Lower lobe of right lung (tissue), 2 donors: ENCODE data around the gene CASTOR1. TPM values are rescaled to one million over a fixed set of nuclear protein-coding genes. Genes with fewer than 3 reads are reported as not detected.

Experiments used
- ATAC-seq, 2 donors: fragments of 200-7000 bp; cut with Tn5 transposase; one replicate each; pipeline ENCODE4 v1.9.1; 2020 to 2022; ENCODE audit warnings: mild to moderate bottlenecking in 2 of 2, moderate library complexity in 2 of 2
- DNase-seq: peaks from one replicate; pipeline ENCODE4 v3.0.0-alpha.2; 2020
- H3K27ac ChIP-seq: fragments of 200-600 bp; one replicate; pipeline ENCODE4 v1.8.0; 2022
- H3K27me3 ChIP-seq: fragments of 200-600 bp; one replicate; pipeline ENCODE4 v1.8.0; 2022; ENCODE audit warnings: low read depth
- H3K36me3 ChIP-seq: fragments of 200-600 bp; one replicate; pipeline ENCODE4 v1.8.0; 2022; ENCODE audit warnings: mild to moderate bottlenecking
- H3K4me1 ChIP-seq: fragments of 200-600 bp; one replicate; pipeline ENCODE4 v1.8.0; 2022
- H3K4me3 ChIP-seq: fragments of 200-600 bp; one replicate; pipeline ENCODE4 v1.8.0; 2022; ENCODE audit warnings: mild to moderate bottlenecking
- H3K9me3 ChIP-seq: fragments of 200-600 bp; one replicate; pipeline ENCODE4 v1.8.0; 2022
- intact Hi-C: fragments of 100-400 bp; cut with DNase I; formaldehyde crosslinking; loops from one replicate; pipeline ENCODE4 v1.11.0; 2022
- total RNA-seq: library from RNA; stranded (reverse); fragmentation: NEBNext Ultra II Directional; extraction: Animal tissue kit (Norgen Biotek cat#: 25700); gene quantifications from one replicate; pipeline ENCODE4 v1.2.1, GENCODE V29; 2021
- TF ChIP-seq, protein P1 (sequence below): fragments of 200-600 bp; IDR thresholded peaks from one replicate; pipeline ENCODE4 v1.8.0; 2022; ENCODE audit warnings: antibody characterized with exemption, mild to moderate bottlenecking
- donor health status: DM: no; HTN: yes; CAD: no; lungs with severe emphysema.

CASTOR1 gene
- total RNA-seq, 1 donor from 2014 or later, result 16.2 TPM

GRCh38 chr22:30328466-30329049 is 39.3 kb upstream of the CASTOR1 start:
- intact Hi-C loops, result no loop called here
- no peaks in the 10 kb centered on the region for H3K27me3 ChIP-seq
- H3K4me3 ChIP-seq, result no peak overlapping the region
- H3K36me3 ChIP-seq, result peaks cover 37% of the 10 kb centered on the region
- H3K4me1 ChIP-seq, result peaks cover 37% of the 10 kb centered on the region
- DNase-seq, result no peak
- H3K27ac ChIP-seq, result no peak overlapping the region
- TF ChIP-seq, protein P1, sequence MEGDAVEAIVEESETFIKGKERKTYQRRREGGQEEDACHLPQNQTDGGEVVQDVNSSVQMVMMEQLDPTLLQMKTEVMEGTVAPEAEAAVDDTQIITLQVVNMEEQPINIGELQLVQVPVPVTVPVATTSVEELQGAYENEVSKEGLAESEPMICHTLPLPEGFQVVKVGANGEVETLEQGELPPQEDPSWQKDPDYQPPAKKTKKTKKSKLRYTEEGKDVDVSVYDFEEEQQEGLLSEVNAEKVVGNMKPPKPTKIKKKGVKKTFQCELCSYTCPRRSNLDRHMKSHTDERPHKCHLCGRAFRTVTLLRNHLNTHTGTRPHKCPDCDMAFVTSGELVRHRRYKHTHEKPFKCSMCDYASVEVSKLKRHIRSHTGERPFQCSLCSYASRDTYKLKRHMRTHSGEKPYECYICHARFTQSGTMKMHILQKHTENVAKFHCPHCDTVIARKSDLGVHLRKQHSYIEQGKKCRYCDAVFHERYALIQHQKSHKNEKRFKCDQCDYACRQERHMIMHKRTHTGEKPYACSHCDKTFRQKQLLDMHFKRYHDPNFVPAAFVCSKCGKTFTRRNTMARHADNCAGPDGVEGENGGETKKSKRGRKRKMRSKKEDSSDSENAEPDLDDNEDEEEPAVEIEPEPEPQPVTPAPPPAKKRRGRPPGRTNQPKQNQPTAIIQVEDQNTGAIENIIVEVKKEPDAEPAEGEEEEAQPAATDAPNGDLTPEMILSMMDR, result no peak
- no peak for ATAC-seq
- no peaks in the 10 kb centered on the region for H3K9me3 ChIP-seq

DNA sequence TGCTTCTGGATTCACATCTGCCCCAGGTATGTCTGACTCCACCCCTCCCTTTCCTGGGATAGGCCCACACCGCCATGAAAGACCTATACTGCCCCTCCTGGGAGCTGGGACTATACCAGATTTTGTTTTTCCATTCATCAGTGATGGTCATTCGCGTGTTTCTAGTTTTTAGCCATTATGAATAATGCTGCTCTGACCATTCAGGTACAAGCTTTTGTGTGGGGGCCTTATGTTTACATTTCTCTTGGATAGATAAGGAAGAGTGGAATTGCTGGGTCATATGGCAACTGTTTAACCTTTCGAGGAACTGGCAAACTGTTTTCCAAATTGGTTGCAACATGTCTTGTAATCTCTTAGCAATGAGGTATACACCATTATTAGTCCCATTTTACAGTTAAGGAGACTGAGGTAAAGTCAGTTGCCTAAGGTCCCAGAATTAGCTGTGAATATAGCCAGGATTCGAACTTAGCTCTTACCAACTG is 38.6 kb upstream of the CASTOR1 start:
- no peaks in the 10 kb centered on the region for H3K9me3 ChIP-seq
- TF ChIP-seq, protein P1, result no peak
- DNase-seq (no peak), ATAC-seq (peak in 1 of 2 donors; percentile 52)
- H3K27me3 ChIP-seq, result no peaks in the 10 kb centered on the region
- peak overlapping the region; percentile 90 for H3K27ac ChIP-seq
- H3K4me1 ChIP-seq, result peaks cover 43% of the 10 kb centered on the region
- H3K36me3 ChIP-seq, result peaks cover 30% of the 10 kb centered on the region
- H3K4me3 ChIP-seq, result no peak overlapping the region
- intact Hi-C loops, result no loop called here

DNA sequence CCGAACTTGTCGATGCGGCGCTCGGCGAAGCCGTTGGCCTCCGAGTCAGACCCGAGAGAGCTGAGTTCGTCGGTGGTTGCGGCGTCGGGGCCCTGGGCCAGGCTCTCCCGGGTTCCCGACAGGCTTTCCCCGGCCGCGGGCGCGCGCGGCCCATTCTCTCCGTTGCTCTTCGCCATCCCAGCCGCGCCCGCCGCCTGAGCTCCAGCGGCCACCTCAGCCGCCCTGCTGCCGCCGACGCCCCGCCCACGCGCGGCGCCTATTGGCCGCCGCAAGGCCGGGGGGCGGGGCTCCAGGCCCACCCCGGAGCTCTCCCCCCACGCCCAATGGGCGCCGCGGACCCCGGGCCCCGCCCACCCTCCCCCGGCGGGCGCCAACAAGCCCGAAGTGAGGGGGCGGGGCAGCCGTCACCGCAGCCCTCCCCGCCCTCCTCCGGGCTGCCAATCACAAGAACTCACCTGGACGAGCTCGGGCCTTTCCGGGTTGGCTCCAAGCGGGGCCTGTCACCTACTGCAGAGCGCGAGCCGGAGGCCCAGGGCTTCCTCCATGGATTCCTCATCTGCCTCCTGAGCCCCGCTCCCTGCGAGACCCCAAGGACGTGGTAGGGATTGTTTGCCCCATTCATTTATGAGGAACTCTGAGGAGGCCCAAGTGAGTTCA is 37.5 kb upstream of the CASTOR1 start, which contains the start of gene TBC1D10A:
Gene TBC1D10A, minus strand, starts transcription at position 236 of the 657 bp plus-strand sequence. Its CDS starts 60 bp downstream, at position 176.
- H3K9me3 ChIP-seq, result no peaks in the 10 kb centered on the region
- peak within 1 kb of the TSS; percentile 87 for H3K4me3 ChIP-seq
- H3K27me3 ChIP-seq, result no peaks in the 10 kb centered on the region
- DNase-seq (peak; percentile 94), ATAC-seq (peak; percentile 94 to 97)
- H3K36me3 ChIP-seq, result peaks cover 20% of the 10 kb centered on the region
- intact Hi-C loops, result no loop called here
- H3K4me1 ChIP-seq, result peaks cover 49% of the 10 kb centered on the region
- TF ChIP-seq, protein P1, result no peak
- H3K27ac ChIP-seq, result peak within 1 kb of the TSS; percentile 90

- DNase-seq, result no peak
- peak overlapping the region; percentile 87 for H3K4me3 ChIP-seq
Observed at GRCh38 chr22:30326255-30326705, 37.0 kb upstream of the CASTOR1 start.

DNA sequence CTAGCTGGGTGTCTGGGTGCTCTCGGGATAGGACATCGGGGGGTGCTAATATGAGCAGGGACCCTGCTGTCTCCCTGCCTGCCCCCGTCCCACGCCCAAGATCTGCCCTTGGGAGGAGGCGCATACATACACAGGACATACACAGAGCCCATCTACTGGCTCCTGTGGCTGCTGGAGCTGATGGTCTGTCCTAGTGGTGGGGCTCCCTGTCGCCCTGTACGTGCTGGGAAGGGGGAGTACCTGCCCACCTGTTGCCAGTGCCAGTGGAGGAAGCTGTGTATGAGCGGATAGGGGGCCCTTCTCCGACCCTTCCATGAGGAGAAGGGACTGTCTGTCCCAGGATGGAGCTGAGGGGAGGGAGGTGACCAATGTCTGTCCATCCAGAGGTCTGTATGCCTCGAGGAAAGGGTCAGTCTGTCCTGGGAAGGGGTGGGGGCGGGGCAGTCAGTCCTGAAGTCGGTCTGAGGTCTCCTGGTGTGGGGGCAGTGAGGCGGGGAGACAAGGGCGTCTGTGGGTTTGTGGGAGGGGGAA is 36.5 kb upstream of the CASTOR1 start:
- Histone ChIP-seq H3K4me1 (peaks cover 59% of the 10 kb centered on the region), H3K4me3 (peak overlapping the region; percentile 87), H3K36me3 (peaks cover 15% of the 10 kb centered on the region), H3K9me3 (no peaks in the 10 kb centered on the region), H3K27ac (peak overlapping the region; percentile 90), H3K27me3 (no peaks in the 10 kb centered on the region)
- TF ChIP-seq, protein P1, result no peak
- intact Hi-C loops, result no loop called here
- no peak for ATAC-seq
- no peak for DNase-seq

More at GRCh38 chr22:30326255-30326705, 37.0 kb upstream of the CASTOR1 start:
- peak overlapping the region; percentile 90 for H3K27ac ChIP-seq
- peaks cover 54% of the 10 kb centered on the region for H3K4me1 ChIP-seq
- no peaks in the 10 kb centered on the region for H3K27me3 ChIP-seq
- TF ChIP-seq, protein P1, result no peak
- intact Hi-C loops, result no loop called here
- peaks cover 15% of the 10 kb centered on the region for H3K36me3 ChIP-seq
- peak; percentile 62 to 66 for ATAC-seq
- no peaks in the 10 kb centered on the region for H3K9me3 ChIP-seq
